NCI-H1436 (cell line): ENCODE data around the gene SUGP1.

Experiments used
- DNase-seq: peaks from one replicate; lab custom pipeline; 2025; lab: John Stamatoyannopoulos, UW

Gene SUGP1

DNA sequence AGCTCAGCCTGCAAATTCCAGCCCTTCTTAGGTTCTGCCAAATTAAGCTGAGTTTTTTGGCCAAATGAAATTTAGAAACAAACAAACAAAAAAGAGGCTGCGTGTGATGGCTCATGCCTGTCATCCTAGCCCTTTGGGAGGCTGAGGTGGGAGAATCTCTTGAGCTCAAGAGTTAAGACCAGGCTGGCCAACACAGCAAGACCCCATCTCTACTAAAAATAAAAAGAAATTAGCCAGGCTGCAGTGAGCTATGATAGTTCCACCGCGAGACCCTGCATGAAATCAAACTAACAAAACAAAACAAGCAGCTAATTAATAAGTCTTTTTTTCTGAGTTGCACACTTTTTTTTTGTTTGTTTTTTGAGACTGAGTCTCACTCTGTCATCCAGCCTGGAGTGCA lies 90.6 kb downstream of the SUGP1 start:
- DNase-seq, result no peak

DNA sequence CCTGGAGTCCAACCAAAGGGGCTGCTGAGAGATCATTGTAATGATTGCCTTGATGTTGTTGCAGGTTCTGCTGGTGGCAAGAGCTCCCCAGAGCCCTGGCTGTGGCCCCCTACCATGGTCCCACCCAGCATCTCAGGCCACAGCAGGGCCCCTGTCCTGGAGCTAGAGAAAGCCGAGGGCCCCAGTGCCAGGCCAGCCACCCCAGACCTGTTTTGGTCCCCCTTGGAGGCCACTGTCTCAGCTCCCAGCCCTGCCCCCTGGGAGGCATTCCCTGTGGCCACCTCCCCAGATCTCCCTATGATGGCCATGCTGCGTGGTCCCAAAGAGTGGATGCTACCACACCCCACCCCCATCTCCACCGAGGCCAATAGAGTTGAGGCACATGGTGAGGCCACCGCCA lies 93.1 kb downstream of the SUGP1 start:
- DNase-seq, result no peak

DNA sequence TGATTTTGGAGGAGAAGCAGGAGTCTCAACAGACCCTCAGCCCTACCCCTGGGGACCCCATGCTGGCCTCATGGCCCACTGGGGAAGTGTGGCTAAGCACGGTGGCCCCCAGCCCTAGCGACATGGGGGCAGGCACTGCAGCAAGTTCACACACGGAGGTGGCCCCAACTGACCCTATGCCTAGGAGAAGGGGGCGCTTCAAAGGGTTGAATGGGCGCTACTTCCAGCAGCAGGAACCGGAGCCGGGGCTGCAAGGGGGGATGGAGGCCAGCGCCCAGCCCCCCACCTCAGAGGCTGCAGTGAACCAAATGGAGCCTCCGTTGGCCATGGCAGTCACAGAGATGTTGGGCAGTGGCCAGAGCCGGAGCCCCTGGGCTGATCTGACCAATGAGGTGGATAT lies 93.6 kb downstream of the SUGP1 start:
- no peak for DNase-seq

DNA sequence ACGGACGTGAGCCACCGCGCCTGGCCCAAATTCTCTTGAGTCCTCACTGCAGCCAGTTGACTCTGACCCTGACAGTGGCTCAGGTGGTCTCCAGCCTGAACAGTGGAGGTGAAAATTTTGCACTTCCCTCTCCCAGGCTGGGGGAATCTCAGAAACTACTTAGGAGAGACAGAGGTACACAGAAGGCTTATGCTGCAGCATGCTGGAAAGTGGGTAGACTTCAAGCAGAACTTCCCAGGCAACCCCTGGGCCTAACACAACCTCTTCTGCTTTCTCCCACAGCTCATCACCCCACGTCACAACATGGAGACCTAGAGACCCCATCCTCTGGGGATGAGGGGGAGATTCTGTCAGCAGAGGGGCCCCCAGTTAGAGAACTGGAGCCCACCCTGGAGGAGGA lies 94.1 kb downstream of the SUGP1 start:
- no peak for DNase-seq
